ENCODE data around the gene DUSP15.

GRCh38 chr20:31831771-31832306 lies 38.5 kb downstream of the DUSP15 start:
- TF ChIP-seq, protein P1, sequence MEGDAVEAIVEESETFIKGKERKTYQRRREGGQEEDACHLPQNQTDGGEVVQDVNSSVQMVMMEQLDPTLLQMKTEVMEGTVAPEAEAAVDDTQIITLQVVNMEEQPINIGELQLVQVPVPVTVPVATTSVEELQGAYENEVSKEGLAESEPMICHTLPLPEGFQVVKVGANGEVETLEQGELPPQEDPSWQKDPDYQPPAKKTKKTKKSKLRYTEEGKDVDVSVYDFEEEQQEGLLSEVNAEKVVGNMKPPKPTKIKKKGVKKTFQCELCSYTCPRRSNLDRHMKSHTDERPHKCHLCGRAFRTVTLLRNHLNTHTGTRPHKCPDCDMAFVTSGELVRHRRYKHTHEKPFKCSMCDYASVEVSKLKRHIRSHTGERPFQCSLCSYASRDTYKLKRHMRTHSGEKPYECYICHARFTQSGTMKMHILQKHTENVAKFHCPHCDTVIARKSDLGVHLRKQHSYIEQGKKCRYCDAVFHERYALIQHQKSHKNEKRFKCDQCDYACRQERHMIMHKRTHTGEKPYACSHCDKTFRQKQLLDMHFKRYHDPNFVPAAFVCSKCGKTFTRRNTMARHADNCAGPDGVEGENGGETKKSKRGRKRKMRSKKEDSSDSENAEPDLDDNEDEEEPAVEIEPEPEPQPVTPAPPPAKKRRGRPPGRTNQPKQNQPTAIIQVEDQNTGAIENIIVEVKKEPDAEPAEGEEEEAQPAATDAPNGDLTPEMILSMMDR (IDR thresholded peaks at IDR 0.05): no peak
- TF ChIP-seq EZH2 (IDR thresholded peaks at IDR 0.05): no peak
- TF ChIP-seq EZH2phosphoT487 (IDR thresholded peaks at IDR 0.05): no peak

Measured in neural progenitor cell (in vitro differentiated cells).